AG08395 (cell line): ENCODE results near the gene CASKIN2.

Experiments used
- DNase-seq: peaks from one replicate; pipeline ENCODE4 v3.0.0; 2012; ENCODE audit warnings: mixed read lengths, low spot score

The CASKIN2 gene

DNA sequence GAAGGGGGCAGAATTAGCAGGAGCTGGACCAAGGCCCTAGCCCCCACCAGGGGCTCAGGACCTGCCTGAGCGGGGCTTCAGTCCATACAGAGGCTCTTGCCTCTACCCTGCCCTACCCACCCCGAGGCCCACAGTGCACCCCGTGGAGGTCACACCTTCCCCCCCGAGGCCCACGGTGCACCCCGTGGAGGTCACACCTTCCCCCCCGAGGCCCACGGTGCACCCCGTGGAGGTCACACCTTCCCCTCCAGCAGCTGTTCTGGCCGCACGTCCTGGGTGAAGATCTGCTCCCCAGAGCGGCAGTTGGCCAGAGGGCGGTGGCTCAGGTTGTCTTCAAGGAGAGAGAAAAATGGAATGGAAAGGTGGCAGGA is 11.4 kb downstream of the CASKIN2 start:
- DNase-seq, result no peak

DNA sequence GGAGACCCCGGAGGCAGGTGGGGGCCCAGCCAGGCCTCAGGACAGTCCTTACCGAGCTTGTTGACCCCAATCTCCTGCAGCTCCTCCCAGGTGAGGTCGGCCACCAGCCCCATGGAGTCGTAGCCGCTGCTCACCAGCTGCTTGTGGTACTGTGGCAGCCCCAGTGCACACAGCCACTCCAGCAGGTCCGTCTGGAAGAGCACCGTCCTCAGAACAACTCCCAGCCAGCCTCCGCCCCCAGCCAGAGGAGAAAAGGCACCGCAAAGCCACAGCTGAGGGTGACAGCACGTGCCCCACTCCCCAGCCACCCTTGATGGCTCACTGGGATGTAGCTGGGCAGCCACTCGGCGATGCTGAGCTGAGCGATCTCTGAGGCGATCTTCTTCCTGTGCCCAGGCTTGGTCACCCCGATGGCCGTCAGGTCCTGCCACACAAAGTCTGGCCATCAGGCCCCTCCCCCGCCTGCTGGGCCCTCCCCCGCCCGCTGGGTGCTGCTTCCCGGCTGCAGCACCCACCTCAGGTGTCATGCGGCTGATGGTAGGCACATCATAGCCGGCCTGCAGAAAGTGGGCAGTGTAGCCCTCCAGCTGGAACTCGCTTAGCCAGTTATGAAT is 11.9 kb downstream of the CASKIN2 start:
- no peak for DNase-seq

DNA sequence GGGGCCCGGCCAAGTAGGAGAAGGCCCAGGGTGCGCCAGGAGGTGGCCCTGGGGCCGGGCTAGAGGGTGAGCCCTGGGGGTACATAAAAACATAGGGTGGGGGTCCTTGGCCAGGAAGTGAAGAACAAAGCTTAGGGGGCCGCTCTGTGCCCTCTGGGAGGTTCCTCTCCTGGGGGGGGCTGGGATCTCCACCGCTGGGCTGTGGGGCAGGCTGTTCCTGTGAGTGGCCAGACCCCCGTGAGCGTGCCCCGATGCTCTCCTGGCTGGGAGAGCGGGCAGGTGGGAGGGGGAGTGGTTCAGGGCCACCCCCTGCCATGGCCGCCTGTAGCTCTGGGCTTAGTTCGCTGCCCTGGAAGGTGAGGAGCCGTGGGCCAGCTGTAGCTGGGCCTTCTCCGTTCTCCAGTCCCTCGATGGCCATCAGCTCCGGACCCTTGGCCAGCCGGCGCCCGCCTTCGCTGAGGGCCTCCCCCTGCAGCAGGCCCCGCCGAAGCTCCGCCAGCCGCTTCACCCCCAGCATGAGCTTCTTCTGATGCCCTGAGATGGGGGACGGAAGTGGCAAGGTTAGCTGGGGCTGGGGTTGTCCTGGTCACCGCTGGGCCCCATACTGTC is 12.5 kb downstream of the CASKIN2 start:
- no peak for DNase-seq

DNA sequence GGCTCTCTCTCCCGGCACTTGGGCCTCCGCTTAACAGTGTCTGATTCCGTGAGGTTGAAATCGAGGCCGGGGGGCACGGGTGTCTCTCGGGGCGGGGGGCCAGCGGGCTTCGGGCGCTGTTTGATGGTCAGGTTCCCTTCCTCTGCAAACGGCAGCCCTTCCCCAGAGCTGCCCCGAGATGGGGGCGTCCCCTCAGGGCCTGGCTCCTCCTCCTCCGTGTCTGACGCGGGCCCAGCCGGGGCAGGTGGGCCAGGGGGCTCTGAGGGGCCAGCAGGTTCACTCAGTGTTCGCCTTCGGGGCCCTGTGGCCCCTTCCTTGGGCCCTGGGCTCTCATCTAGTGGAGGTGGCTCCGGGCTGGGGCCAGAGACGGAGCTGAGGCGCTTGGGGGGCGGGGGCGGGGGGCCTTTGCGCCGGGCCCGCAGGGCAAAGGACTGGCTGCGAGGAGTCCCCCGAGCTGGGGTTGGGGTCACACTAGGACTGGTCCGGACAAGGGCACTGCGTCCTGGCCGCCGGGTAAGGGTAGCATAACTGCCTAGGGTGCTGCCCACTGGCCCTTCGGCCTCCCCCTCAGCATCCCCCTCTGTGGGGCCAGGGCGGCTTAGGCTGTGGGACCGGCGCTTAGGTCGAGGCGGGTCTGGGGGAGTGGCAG is 13.1 kb downstream of the CASKIN2 start:
- no peak for DNase-seq

DNA sequence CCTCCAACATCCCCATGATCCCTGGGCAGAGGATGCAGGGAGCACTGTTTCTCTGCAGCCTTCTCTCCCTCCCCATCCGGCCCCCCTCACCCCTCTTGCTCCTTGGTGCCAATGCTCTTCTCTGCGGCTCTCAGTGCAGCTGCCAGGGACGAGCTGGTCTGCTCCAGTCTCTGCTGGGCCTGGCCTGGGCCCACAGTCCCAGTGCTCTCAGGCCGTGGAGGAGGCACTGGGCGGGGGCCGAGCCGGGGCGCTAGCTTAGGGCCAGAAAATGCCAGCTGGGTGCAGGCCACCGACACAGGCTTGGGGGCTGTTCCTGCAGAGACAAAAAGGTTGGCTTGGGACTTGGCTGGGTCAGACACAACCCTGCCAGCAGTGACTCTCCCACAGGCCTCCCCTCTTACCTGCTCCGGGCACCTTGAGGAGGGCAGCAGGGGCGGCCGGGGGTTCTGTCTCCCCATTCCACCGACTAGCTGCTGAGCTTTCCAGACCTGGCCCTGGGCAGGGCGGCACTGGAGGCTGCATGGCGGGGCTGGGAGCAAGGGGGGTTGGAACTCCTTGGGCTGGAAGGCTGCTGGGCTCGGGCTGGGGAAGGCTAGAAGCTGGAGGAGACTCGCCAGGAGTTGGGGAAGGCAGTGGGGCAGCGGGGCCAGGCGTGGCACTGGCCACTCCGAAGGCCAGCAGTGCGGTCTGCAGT is 13.8 kb downstream of the CASKIN2 start:
- DNase-seq, result no peak

DNA sequence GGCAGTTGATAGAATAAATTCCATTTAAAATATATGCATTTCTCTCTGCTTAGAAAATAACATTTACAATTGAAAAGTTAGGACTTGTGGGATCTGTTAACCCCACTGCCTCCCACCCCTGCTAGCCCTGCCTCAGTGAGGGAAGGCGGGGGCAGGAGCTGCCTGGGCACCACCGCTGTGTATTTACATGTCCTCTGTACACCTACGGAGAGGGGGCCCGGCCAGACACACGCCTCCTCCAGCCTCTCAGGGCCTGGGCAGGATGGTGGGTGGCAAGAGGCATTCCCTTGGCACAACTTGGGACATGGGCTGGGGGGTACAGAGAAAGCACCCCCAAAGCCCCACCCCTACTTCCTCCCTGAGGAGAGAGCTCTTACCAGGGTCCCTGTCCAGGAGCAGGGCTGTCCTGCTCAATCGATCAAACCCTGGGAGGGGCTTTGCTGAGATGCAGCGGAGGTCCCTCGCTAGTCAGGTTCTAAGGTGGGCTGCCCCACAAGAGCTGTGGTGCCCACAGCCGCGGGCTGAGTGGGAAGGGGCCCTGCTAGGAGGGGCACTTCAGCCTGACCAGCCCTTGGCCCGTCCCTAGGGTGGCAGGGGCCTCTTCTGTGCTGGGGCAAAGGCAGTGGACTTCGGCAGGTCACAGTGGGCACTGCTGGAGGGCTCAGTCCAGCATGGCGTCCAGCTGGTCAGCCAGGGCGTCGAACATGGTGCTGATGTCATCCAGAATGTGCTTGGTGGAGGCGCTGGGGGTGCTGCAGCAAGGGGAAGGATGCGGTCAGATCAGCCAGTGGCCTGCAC is 14.7 kb downstream of the CASKIN2 start:
- no peak for DNase-seq

DNA sequence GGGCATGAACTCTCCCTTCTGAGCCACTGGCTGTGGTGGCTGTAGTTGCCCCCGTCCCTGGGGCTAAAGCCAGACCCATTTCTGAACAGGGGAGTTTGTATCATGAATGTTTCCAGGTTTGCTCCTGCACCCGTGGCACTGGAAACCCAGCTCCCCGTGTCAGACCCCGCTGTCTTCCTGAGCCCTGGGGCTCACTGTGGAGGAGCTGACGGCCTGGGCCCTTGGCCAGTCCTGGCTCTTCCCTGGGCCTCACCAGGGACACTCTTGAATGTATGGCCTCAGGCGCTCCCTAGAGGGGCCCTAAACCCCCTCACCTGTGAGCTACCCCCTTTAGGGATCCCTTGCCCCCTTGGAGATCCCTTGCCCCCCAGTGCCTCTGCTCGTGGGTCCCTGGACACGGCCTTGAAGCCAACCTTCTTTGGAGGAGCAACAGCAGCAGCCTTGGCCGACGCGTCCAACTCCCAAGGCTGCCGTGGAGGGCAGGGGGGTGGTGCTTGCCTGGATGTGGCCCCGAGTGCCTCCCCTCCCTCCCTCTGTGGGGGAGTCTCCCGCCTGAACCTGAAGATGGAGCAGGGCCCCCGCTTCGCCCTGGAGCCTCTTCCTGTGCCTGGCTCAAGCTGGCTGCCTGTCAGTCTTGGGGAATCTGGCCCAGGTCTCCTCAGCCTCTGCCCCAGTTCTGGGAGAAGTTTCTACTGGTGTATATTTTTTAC is 15.9 kb downstream of the CASKIN2 start:
- DNase-seq, result no peak

DNA sequence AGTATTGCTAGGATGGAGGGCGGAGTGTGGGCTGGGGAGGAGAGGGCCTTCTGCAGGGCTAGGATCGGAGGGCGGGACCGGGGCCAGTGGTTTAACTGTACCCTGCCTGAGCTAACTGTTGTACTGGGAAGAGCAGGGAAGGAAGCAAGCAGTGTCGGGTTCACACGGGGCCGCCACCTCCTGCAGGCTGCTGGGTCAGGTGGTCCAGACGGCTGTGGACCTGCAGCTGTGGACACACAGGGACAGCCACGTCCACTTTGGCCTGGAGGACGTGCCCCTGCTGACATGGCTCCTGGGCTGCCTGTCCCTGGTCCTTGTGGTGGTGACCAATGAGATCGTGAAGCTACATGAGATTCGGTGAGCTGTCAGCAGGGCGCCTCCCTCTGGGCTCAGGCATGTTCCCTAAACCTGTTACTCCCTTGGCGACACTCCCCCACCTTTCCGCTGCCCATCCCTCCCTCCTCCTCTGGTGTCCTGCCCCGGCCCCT is 16.6 kb downstream of the CASKIN2 start:
- no peak for DNase-seq

DNA sequence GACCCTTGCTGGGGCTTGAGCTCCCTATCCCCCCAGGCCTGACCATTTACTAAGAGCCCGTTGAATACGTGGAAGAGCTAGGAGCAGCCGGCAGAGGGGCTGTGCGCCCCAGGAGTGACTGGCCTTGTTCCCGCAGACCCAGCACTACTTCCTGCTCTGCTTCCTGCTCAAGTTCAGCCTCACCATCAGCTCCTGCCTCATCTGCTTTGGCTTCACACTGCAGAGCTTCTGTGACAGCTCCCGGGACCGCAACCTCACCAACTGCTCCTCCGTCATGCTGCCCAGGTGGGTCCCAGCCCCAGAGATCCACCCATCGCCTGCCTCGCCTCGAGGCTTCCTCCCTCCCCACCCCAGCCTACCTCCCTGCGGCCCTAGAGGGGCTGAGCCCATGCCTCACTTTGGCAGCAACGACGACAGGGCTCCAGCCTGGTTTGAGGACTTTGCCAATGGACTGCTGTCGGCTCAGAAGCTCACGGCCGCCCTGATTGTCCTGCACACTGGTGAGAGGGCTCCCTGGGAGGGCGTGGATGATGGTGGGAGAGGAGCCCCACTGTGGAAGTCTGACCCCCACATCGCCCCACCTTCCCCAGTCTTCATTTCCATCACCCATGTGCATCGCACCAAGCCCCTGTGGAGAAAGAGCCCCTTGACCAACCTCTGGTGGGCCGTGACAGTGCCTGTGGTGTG is 17.2 kb downstream of the CASKIN2 start:
- no peak for DNase-seq

DNA sequence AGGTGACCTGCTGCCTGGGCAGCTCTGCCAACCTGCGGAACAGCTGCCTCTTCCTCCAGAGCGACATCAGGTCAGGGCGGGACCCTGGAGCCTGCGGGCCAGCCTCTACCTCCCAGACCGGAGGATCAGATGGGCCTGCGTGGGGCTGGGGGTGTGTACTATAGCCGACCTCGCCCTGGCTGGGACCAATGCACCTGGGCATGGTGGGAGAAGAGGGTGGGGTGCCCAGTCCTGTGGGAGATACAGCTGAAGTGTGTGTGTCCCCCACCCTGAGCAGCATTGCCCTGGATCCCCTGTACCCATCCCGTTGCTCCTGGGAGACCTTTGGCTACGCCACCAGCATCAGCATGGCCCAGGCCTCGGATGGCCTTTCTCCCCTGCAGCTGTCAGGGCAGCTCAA is 19.3 kb downstream of the CASKIN2 start:
- DNase-seq, result no peak

DNA sequence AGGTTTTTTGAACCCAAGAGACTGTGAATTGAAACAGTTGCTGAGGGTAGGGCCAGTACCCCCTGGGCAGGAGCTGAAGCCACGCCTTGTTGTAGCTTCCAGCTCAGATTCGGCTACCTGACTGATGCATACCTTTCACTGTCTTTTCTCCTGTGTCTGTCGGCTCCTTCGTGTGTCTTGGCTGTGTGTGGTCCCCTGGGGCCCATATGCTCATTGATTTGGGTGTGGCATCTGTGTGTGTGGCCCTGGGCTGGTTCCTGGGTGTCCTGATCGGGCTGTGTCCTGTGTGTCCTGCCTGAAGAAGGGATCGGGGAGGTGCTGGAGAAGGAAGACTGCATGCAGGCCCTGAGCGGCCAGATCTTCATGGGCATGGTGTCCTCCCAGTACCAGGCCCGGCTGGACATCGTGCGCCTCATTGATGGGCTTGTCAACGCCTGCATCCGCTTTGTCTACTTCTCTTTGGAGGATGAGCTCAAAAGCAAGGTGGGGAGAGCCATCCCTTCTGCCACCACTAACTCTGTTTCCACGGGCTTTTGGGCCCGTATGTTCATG is 20.9 kb downstream of the CASKIN2 start:
- DNase-seq, result no peak

DNA sequence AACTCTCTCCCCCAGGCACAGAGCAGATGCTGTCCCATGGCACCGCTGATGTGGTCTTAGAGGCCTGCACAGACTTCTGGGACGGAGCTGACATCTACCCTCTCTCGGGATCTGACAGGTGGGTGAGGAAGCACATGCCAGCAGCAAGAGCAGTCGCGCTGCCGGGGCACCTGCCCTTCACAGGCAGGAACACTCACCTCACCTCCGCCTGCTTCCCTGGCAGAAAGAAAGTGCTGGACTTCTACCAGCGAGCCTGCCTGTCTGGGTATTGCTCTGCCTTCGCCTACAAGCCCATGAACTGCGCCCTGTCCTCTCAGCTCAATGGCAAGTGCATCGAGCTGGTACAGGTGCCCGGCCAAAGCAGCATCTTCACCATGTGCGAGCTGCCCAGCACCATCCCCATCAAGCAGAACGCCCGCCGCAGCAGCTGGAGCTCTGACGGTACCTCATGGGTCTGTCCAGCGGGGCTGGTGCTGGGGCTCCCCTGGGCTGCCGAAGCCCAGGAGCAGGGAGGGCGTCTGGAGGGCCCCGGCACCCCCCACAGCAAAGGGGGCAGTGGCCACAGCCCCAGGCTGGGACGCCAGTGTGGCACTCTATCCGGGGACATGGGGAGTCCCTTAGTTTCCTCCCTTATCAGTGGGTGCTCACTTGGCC is 21.7 kb downstream of the CASKIN2 start:
- DNase-seq, result no peak

DNA sequence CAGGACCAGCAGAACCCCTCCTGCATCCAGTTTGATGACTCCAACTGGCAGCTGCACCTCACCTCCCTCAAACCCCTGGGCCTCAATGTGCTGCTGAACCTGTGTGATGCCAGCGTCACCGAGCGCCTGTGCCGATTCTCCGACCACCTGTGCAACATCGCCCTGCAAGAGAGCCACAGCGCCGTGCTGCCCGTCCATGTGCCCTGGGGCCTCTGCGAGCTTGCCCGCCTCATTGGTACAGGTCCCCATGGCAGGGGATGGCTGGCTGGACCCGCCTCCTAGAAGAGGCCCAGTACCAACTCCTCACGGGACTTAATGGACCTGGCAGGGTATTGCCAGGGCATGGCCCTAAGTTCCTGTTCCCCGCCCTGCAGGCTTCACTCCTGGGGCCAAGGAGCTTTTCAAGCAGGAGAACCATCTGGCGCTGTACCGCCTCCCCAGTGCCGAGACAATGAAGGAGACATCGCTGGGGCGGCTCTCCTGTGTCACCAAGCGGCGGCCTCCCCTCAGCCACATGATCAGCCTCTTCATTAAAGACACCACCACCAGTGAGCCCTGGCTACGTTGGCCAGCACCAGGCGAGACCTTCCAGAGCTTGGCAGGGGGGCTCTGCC is 22.7 kb downstream of the CASKIN2 start:
- DNase-seq, result no peak

DNA sequence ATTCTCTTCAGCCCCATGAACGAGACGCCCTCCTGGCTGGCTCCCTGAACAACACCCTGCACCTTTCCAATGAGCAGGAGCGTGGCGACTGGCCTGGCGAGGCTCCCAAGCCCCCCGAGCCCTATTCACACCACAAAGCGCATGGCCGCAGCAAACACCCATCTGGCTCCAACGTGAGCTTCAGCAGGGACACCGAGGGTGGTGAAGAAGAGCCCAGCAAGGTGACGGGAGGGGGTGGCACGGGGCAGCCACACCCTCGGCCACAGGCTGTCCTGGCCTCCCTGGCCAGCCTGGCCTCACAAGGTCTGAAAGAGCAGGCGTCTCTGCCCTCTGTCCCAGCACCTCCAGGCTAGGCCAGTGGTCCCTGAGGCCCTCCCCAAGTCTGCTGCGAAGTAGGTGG is 23.7 kb downstream of the CASKIN2 start:
- no peak for DNase-seq

DNA sequence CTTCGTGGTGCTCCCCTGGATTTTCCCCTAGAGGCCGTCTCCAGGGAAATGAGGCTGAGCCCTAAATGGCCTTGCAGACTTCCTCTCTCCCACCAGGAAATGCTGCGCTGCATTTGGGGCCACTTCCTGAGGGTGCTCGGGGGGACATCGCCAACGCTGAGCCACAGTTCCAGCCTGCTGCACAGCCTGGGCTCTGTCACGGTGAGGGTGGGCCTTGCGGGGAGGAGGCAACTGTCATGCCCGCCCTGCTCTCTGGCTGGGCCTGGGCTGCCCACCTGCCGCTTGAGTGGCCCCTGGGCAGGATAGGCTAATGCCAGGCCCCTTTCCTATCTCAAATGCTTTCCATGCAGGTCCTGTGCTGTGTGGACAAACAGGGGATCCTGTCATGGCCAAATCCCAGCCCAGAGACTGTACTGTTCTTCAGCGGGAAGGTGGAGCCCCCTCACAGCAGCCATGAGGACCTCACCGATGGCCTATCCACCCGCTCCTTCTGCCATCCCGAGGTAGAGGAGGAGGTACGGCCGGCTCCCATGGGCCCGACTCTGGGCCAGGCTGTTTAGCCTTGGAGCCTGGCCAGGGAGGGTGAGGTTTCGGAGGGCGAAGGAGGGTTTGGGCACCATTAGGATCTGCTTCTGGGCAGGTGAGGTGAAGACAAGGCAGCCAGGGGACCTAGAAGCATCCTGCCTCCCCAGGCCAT is 24.2 kb downstream of the CASKIN2 start:
- DNase-seq, result no peak

DNA sequence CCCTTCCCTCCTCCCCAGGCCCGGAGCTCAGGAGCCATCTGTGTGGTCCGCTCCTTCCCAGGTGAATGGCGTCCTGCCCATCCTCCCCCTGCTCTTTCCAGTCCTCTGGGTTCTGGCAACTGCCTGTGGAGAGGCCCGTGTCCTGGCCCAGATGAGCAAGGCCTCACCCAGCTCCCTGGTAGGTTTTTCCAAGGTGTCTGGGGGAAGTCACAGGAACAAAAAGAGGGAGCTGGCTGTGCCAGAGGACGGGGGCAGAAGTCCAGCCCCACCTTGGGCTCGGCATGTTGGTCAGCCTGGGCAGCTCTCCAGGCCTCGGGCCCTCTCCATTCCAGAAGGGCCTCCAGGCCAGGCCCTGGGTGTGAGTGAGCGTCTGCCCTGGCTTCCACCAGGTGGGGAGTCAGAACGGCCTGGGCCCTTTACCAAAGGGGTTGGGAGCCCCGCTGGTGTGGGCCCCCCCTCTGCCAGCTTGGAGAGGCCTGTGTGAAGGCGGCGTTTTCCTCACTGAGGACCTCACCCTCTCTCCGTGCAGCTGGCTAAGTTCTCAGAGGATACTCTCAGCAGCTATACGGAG is 25.1 kb downstream of the CASKIN2 start:
- no peak for DNase-seq

DNA sequence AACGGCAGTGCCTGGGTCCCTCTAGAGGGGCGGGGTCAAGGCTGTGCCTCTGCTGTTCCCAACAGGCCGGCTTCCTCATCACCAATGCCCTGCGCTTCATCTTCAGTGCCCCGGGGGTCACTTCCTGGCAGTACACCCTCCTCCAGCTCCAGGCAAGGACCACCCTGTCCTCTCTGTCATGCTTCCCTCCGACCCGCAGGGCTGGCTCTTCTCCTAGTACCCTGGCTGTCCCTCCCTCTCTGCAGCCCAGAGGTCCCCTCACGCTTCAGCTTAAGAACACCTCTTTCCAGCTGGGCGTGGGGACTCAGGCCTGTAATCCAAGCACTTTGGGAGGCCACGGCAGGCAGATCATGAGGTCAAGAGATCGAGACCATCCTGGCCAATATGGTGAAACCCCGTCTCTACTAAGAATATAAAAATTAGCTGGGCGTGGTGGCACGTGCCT is 25.8 kb downstream of the CASKIN2 start:
- DNase-seq, result no peak

DNA sequence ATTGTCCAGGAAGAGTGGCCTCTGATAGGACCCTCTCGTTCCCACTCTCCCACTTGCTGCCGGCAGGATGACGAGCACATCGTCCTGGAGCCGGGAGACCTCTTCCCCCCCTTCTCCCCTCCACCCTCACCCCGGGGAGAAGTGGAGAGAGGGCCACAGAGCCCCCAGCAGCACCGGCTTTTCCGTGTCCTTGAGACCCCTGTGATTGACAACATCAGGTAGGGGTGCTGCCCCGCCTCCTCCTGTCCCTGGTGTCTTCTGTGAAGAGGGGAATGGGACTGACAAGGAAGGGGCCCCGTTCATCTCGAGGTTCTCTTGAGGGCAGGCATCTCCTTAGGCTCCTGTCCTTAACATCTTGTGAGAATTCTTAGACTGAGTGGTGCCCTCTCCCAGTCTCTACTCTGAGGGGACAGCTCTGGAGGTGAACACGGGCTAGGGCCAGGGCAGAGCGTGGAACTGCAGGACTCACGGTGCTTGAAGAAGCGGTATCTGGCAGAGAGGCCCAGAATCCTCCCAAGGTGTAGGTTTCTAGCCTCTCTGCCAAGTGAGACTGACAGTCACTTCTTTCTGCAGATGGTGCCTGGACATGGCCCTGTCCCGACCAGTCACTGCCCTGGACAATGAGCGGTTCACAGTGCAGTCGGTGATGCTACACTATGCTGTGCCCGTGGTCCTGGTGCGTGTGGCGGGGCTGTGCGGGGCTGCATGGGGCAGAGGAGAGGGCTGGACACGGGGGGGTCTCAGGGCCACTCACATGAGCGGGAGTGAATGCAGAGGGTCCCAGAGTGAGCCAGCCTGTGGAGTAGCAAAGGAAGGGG is 26.4 kb downstream of the CASKIN2 start:
- DNase-seq, result no peak
